GM10847 (cell line): ENCODE data around the gene NDUFS4.

Experiments
- POLR2A ChIP-seq: IDR thresholded peaks from 2 replicates; pipeline ENCODE4 v1.6.1; 2011; ENCODE audit not compliant: insufficient read length; ENCODE audit errors: extremely low read depth

Gene NDUFS4

DNA sequence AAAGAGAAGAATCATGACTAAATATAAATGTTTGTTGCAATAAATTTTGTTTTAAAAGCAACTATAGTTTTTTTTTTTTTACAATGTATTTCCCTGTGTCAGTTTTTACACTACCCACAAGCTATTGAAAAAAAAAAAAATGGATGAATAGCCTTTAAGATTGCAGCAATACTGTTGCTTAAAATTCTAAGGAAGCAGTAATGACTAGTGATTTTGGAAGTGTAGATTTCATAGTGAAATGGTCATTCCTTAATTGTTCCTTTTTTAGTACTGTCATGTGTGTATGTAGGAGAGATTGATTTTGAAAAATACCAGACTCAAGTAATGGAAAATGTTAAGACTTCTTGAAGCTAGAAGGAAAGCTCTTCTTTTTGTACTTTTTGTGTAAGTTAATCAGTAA lies 53.1 kb downstream of the NDUFS4 start:
- no peak for TF ChIP-seq POLR2A

GRCh38 chr5:53614376-53614885 lies 54.0 kb downstream of the NDUFS4 start:
- no peak for TF ChIP-seq POLR2A

GRCh38 chr5:53616939-53617549 lies 56.6 kb downstream of the NDUFS4 start:
- TF ChIP-seq POLR2A, result no peak

- no peak for TF ChIP-seq POLR2A
Observed at GRCh38 chr5:53631251-53631650, 70.8 kb downstream of the NDUFS4 start.

- no peak for TF ChIP-seq POLR2A
Observed at GRCh38 chr5:53642061-53642460, 81.6 kb downstream of the NDUFS4 start.

DNA sequence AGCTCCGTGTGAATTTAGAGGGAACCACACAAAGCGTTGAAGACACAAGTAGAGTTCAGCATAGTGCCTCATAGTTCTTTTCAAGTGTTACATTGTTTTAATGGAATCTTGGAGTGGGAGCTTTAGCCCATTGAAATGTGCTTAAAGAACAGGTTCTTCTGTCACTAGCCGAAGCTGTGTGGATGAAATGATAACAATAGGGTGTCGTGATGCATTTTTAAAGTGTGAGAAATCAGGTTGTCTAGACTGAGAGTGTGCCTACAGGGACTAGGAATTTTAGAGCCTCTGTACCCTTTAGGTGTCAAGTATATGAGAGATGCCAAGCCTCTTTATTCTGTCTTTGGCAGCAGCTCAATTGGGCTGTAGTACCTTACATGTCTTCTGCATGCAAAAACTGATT lies 83.0 kb downstream of the NDUFS4 start:
- TF ChIP-seq POLR2A, result no peak

- TF ChIP-seq POLR2A, result no peak
Observed at GRCh38 chr5:53645078-53645477, 84.6 kb downstream of the NDUFS4 start.

GRCh38 chr5:53649352-53649751 lies 88.9 kb downstream of the NDUFS4 start:
- no peak for TF ChIP-seq POLR2A

DNA sequence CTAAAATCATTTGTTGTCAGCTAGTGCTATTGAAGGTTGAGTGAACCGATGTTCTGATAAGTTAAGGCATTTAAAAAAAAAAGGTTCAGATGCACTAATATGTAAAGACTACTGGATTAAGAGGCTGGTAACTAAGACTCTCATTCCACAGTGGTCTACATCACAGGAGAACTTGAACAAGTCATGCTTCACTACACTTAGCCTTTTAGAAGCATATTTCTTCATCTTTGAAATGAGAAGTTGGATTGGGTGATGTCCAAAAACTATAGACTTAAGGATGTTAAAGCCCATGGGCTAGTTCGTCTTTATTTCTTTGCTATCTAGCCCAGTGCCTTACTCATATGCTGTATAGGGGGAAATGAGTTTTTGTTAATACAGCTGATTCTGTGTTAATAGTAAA lies 107.2 kb downstream of the NDUFS4 start:
- TF ChIP-seq POLR2A, result no peak

DNA sequence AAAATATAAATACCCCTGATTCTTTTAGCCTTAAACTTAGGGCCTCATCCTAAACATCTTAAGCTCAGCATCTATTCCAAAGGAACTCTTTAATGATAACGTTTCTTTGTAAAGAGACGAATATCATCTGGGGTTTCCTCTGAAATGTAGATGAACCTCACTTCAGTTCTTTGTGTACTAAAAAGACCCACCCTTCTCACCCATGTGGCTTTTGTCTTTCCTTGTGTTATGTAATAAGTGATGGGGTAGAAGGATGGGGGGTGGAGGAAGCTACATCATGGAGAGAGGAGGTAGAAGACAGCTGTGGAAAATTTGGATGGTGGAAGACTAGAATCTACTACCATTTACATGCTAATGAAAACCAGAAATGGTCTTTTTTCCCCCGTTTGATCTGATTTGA lies 111.0 kb downstream of the NDUFS4 start:
- TF ChIP-seq POLR2A, result no peak

- TF ChIP-seq POLR2A, result no peak
Observed at GRCh38 chr5:53674121-53674520, 113.7 kb downstream of the NDUFS4 start.

GRCh38 chr5:53677632-53678031 lies 117.2 kb downstream of the NDUFS4 start:
- TF ChIP-seq POLR2A, result no peak

DNA sequence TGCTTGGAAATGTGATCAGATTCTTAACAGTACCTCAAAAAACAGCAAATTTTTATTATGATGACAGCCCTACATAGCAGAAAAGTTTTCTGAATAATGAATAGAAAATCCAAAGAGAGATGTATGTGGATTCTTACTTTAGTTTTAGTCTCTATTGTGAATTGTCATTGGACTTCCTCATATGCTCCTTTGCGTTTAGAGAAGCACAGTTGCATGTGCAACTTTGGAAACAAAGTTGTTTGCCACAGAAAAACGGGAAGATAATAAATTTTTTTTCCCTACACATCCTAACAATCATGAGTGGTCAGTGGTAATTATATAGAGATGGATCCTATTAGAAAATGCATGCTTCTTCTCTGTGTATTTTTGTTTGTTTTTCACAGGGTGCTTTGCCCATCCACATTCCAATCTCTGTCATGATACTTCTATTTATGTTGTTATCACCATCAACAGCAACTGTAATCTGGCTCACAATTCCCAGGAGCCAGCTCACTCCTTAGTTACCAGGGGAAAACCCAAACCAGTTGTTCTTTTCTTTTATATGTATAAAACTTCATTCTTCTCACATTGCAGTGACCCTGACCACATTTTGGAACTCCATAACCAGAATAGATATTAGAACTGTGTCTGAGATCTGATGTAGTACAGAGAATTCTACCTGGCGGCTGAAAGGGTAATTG lies 118.7 kb downstream of the NDUFS4 start:
- no peak for TF ChIP-seq POLR2A

- no peak for TF ChIP-seq POLR2A
Observed at GRCh38 chr5:53681079-53681478, 120.6 kb downstream of the NDUFS4 start.

DNA sequence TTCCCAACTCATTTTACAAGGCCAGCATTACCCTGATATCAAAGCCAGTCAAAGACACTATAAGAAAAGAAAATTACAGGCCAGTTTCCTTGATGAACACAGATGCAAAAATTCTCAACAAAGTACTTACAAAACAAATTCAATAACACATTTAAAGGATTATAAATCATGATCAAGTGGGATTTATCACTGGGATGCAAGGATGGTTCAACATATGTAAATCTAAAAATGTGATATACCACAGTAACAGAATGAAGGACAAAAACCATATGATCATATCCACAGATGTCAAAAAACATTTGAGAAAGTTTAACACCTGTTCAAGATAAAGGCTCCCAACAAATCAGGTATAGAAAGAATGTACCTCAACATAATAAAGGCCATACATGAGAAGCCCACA lies 130.6 kb downstream of the NDUFS4 start:
- TF ChIP-seq POLR2A, result no peak

- TF ChIP-seq POLR2A, result no peak
Observed at GRCh38 chr5:53694520-53695022, 134.1 kb downstream of the NDUFS4 start.

DNA sequence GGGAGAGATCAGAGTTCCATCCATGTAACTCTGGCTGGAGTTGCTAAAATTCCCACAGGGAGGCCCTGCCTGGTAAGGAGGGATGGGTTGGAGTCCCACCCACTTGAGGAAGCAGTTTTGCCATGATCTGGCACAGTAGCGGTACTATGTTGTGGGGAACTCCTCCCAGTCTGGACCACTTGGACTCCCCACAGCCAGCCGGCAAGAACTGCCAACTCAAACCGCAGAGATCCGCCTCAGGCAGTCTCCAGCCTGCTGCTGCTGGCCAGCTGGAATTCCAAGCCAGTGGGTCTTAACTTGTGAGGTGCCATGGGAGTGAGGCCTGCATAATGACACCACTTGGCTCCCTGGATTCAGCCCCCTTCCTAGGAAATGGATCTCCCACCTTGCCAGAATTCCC lies 151.9 kb downstream of the NDUFS4 start:
- TF ChIP-seq POLR2A, result no peak
